A673 (cell line): ENCODE results near the gene ZNF280D.

Experiments
- CTCF ChIP-seq: fragments of 300-800, 200-600 bp; sonication (generic); conservative IDR thresholded peaks from 2 replicates; pipeline ENCODE4 v1.5.1; 2017; ENCODE audit warnings: low read depth, mild to moderate bottlenecking, antibody characterized with exemption, low read length, moderate library complexity, mixed read lengths
- EZH2 ChIP-seq: fragments of 200-600 bp; sonication (generic); IDR thresholded peaks from 2 replicates; pipeline ENCODE4 v1.6.1; 2017; ENCODE audit warnings: borderline replicate concordance, low read depth, mild to moderate bottlenecking, mixed read lengths, antibody characterized with exemption, low read length; ENCODE audit not compliant: poor library complexity, severe bottlenecking

- TF ChIP-seq EZH2 (no peak), CTCF (no peak)
Observed at GRCh38 chr15:56723787-56724186, 9.5 kb downstream of the ZNF280D start.
